HCT116 (cell line): ENCODE data around the gene SRA1.

Experiments used
- POLR2AphosphoS5 ChIP-seq: IDR thresholded peaks from 2 replicates; pipeline ENCODE4 v1.6.1; 2011; ENCODE audit warnings: mild to moderate bottlenecking, low read depth, low read length, moderate library complexity
- ZNF274 ChIP-seq: fragments of 200-500 bp; sonication (Bioruptor generic); IDR thresholded peaks from 2 replicates; pipeline ENCODE4 v1.6.1; 2014; ENCODE audit warnings: mild to moderate bottlenecking, low read depth, low read length, inconsistent platforms

DNA sequence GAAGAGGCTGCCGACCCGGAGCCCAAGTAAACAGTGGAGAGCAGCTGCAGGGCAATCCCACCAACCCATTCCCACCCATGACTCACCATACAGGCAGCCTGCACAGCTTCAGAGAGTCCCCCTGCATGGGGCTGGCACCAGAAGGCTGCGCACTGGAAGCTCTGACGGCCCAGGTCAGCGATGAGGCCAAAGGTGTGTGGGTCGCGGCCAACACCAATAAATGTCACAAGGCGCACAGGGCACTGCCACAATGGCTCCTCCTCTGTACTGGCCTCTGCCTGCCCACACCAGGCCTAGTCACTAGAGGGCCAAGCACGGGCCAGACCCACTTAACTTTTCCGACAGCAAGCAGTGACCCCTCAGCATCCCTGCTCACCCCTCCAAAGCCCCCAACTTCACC is 3.0 kb upstream of the SRA1 start:
- TF ChIP-seq POLR2AphosphoS5: no peak
- TF ChIP-seq ZNF274: no peak
